ENCODE data around the gene NMRAL1.

Gene NMRAL1

DNA sequence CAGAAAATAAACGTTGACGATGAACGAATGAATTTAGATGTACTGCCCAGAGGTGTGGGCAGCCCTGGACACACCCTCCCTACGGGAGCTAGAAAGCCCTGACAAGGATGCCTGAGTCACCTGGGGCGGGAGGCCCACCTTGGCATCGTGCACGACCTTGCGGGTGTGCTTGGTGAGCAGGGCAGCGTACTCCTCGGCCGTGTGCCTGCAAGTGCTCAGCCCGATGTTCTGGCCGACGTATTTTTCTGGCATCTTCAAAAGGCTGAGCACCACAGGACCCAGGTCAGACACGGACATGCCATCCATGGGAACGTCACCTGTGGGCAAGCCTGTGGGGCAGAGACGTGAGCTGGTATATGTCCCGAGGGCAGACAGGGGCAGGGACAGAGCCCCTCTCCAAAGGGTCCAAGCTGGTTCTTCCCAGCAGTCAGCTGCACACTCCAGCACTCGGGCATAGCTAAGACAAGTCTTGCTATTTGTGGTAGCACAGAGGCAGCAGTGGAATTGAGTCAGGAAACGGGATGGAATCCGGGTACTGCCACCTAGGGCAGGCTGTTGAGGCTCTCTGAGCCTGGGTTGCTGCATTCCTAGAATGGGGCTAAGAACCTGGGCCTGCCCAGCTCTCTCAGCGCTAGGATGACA lies 10.8 kb downstream of the NMRAL1 start:
- no peak for DNase-seq

DNA sequence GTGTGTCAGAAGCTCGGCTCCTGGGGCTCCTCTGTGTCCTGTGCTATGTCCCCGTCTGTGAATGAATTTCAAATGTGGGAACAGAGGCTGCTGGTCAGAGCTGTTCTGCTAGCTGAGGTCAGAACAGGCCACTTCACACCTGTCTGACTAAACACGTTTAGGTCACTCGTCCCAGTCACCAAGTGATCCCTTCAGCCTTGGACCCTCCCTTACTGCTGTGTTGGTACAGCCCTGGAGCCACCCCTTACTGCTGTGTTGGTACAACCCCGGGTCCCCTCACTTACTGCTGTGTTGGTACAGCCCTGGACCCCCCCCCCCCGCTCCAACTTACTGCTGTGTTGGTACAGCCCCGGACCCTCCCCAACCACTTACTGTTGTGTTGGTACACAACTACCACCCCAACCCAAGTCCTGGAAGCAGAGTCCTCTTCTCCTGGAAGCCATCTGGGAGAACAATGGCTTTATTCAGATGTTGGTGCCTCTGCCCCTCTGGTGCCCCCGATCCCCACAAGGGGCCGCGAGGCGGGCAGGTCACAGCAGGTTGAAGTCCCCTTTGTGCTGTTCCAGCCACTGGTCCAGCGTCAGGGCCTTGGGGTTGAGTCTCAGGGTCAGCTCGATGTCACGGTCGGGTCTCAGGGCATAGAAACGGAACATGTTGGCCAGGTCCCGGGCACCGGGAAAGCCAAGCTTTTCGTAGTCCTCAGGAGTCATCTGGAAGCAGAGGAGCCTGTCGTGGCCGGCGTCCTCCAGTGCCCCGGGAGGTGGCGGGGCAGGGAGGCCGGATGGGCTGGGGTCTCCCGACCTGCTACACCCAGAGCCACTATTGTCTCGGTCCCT lies 13.0 kb downstream of the NMRAL1 start:
- no peak for DNase-seq

DNA sequence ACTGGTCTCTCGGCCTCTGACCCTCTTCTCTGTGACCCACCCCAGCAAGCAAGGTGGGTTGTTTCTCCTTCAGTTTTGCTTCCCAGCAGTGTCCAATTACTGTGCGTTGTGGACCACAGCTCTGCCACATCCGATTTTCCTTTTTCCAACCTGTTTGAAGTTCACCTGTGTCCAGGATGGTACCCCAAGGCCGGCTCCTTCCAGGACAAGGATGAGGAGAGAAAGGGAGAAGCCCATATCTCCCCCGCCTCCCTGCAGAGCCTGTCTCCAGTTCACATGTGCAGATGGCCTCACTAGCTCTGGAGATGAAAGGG lies 13.5 kb downstream of the NMRAL1 start:
- no peak for DNase-seq

DNA sequence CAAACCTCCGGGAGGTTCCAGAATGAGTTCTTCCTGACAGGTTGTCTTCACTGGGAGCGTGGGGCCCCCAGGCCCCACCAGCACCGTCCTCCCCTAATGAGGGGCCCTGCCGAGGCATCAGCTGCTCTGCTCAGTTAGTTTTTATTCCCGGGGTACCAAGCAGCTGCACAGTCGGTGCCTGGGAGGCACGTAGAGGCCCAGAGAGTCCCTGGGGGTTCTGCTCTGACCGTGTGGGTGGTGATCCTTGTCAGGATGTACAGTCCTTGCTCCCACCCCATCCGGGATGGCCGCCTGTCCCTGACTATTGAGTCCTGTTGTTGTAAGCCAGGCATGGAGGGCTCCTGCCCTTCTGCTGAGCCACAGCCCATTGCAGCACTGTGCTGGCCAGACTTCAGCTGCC lies 18.5 kb downstream of the NMRAL1 start:
- DNase-seq: no peak

DNA sequence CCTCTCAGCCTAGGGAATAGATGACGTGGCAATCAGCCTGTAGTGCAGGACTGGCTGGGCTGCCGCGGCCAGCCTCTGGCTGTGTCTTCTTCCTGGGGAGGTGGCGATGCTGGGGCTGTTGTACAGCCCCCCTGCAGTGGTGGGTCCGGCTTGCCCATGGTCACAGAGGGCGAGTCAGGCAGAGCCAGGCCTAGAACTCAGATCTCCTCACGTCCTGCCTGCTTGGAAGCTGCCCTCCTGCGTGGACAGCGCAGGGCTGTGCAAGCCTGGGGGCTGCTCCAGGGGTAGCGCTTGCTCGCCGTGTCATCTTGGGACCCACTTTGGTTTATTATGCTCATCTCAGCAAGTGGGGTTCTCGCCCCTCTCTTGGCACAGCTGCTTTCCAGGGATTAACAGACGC lies 19.3 kb downstream of the NMRAL1 start:
- DNase-seq: no peak

DNA sequence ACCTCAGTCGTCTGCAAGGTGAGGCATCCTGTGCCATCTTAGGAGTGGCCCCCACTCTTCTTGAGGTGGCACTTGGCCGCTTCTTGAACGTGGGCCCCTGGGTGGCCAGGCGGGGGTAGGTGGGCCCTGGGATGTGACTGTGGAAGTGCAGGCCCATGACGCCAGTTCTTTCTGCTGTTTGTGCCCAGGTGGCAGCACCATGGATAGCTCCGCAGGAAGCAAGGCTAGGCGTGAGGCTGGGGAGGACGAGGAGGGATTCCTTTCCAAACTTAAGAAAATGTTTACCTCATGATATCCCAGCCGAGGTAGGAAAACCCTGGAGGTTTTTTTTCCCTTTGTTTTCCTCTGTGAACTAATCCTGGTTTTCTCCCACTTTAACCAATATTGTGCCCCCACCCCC lies 19.8 kb downstream of the NMRAL1 start:
- DNase-seq: no peak

DNA sequence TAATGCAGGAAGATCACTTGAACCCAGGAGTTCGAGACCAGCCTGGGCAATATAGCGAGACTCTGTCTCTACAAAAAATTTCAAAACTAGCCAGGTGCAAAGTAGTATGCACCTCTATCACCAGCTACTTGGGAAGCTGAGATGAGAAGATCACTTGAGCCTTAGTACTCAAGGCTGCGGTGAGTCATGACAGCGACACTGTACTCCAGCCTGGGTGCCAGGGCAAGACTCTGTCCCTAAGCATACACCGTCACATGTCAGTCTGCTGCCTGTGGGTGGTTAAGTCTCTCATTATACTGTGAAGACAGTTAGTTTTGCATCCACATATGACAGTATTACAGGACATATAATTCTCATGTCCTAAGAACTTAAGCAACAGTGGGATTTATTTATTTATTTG lies 21.8 kb downstream of the NMRAL1 start:
- no peak for DNase-seq

DNA sequence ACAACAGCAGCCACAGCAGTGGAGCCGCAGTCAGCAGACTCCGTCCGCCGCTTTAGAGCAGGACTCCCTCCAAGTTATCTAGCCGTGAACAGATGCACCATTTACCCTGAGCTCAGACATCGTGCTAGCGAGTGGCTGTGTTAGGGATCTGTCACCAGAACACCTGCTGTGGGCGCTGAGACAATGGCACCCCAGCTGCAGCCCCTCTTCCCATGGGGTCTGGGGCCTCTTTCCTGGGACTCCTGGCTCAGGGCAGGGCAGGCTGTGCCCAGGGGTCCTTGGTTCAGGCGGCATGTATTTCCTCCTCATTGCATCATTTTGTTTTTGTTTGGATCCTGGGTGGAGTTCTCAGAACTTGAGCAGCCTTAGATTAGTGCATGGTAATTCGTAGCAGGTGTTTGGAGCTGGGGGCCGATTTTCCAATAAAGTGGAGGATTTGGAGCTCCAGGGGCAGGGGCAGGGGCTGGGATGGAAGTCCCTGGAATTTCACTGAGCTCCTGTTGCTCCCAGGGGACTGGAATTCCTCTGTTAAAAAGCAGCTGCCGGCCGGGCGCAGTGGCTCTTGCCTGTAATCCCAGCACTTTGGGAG lies 23.4 kb downstream of the NMRAL1 start:
- no peak for DNase-seq

DNA sequence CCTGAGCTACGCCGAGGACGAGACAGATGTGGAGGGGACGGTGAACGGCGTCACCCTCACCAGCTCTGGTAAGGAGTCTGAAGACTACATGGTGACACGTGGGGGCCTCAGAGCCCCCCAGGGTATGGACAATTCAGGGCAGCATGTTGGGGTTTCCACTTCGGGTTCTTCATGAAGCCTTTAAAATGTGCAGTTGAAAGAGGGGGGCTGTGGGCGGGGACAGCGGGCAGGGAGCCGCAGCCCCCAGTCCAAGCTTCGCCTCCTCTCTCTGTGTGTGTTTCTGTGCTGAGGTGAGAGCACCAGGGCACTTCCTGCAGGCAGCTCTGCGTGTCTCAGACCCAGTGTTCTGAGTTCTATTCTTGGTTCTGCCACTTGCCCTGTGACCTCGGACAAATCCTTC lies 24.0 kb downstream of the NMRAL1 start:
- DNase-seq: no peak

DNA sequence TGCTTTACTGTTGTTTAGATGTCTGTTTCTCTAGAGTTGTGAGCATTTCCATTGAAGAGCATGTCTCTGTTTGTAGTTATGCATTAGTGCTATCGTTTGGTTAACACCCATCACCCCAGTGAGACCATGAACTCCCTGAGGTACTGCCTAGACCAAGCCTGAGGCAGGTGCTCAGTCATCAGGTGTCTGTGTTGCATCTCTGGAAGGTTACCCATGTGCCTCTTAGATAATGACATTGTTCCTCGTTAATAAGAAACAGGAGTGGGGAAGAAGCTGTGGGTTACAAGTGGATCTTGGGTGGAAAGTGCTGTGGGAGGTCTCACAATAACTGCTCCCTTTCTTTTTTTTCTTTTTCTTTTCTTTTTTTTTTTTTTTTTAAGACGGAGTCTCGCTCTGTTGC lies 30.4 kb downstream of the NMRAL1 start:
- no peak for DNase-seq

DNA sequence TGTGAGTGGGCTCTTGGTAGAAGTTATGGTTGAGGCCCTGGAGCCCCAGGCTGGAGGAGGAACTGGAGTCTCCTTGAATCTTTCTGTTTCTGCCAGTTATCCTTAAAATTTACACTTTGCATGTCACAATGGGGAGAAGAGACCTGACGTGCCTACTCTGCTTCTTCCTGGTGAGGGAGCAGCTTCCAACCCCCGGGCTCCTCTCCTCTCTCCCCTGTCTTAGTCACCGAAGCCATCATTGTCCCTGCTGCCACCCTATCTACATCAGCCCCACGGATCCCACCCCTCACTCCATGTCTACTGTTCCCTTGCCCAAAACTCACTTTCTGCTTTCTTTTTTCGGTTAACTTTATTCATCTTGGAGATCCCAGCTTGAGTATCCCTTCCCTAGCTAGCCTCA lies 31.2 kb downstream of the NMRAL1 start:
- no peak for DNase-seq

DNA sequence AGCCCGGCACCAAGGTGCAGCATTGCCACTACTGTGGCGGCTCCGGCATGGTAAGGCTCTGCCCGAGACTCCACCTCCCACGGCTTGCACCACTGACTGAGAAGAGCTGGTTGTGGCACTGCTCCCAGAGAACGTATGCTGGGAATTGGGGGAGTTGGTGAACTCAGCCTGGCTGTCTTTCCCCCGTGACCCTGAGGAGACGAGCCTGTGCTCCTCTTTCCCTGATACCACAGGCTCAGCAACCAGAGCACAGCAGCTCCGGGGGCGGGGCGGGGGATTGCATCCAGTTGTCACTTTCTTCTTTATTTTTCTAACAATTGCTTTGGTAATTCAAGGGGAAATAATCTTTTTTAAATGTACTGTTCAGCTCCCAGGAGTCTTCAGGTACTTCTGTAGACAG lies 32.1 kb downstream of the NMRAL1 start:
- DNase-seq: no peak

DNA sequence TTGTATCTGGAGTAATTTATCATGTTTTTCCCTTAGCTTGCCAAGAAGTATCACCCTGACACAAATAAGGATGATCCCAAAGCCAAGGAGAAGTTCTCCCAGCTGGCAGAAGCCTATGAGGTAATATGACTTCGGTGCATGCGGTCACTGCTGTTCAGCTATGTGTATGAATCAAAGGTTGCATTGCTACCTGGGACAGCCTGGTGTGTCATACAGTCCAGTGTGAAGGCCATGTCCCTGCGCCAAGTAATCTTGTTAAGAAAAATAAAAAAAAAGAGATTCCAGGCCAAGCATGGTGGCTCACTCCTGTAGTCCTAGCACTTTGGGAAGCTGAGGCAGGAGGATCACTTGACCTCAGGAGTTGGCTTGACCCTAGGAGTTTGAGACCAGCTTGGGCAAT lies 37.1 kb downstream of the NMRAL1 start:
- DNase-seq: no peak

DNA sequence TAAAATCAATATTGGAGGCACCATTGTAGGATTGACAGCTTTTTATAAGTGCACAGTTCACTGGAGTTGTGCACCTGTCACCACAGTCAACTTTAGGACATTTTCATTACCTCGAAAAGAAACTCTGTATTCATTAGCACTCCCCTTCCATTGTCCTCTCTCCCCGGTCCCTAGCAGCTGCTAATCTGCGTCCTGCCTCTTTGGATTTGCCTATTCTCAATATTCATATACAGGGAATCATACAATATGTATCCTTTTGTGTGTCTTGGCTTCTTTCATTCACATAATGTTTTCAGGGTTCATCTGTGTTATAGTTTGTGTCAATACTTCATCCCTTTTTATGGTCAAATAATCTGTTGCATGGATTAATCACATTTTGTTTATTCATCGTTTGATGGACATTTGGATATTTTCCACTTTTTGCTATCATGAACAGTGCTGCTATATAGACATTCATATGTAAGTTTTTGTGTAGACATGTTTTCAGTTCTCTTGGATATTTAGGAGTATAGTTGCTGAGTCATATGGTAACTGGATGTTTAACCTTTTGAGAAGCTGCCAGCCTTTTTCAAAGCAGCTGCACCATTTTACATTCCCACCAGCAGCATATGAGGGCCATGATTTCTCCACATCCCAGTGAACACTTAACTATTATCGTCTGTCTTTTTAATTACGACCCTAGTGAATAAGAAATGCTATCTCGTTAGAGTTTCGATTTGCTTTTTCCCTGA lies 38.9 kb downstream of the NMRAL1 start:
- no peak for DNase-seq

DNA sequence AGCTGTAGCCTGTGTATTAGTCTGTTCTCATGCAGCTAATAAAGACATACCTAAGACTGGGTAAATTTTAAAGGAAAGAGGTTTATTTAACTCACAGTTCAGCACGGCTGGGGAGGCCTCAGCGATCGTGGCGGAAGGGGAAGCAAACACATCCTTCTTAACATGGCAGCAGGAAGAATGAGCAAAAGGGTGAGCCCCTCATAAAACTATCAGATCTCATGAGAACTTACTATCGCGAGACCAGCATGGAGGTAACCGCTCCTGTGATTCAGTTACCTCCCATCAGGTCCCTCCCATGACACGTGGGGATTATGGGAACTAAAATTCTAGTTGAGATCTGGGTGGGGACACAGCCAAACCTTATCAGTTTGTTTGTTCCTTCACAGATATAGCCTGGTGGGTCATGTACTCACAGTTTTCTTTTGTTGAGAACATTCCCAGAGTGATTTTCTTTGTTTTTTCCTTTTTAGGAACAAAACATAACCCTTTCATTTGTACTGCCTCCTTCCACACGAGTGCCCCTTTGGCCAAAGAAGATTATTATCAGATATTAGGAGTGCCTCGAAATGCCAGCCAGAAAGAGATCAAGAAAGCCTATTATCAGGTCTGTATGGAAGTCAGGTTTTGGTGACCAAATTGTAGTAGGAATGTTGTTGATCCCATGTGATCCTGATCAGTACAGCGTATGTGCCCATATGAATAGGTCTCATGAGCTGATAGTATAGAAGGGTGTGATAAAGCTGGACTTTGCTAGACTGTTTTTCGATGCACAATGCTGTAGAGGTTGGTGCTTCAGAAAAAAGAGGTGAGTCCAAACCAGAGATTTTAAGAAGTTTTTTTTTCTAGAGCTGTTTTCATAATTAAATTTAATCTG lies 40.3 kb downstream of the NMRAL1 start:
- DNase-seq: no peak

DNA sequence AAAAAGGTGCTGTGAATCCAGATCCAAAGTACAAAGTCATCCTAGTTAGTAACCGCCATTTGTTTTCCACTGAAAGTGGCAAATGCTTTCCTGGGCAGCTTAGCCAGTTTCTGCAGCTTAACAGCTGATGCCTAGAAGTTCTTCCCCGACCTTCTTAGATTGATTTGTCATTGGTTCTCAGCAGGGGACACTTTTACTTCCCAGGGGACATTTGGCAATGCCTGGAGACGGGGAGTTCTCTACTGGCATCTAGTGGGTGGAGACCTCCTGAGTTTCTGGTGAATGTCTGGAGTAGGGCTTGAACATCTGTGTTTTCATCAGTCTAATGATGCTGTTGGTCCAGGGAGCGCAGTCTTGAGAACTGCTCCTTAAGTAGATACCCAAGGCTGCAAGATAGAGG lies 41.2 kb downstream of the NMRAL1 start:
- no peak for DNase-seq

DNA sequence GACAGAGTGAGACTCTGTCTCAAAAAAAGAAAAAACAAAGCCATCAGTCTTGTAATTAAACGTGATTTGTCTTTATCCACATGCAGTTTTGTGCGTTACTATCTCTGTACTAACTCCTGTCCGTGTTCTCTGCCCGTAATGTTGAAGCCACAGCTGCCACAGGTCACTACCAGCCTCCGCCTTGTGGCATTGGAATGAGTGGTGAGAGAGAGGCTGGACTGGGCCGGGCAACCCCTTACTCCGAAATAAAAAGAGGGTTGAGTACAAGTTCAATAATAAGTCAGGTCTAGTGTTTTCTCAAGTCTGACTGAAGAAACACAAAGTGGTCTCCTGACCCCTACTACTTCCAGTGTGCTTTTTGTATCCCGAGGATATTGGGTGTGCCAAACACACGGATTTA lies 43.4 kb downstream of the NMRAL1 start:
- no peak for DNase-seq

DNA sequence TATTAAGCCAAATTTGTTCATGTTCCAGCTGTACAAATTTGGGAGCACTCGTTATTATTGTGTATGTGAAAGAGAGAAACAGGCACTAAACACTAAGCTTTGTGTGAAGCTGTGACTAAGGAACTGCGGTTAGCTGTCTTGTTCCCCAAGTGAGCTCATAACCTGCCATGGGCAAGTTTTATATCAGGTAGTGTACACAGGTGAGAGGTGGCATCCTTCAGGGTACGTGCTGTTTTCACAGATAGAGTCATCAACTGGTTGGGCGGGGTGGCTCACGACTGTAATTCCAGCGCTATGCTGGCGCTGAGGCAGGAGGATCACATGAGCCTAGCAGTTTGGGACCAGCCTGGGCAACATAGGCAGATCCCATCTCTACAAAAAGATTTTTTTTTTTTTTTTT lies 45.9 kb downstream of the NMRAL1 start:
- DNase-seq: no peak

DNA sequence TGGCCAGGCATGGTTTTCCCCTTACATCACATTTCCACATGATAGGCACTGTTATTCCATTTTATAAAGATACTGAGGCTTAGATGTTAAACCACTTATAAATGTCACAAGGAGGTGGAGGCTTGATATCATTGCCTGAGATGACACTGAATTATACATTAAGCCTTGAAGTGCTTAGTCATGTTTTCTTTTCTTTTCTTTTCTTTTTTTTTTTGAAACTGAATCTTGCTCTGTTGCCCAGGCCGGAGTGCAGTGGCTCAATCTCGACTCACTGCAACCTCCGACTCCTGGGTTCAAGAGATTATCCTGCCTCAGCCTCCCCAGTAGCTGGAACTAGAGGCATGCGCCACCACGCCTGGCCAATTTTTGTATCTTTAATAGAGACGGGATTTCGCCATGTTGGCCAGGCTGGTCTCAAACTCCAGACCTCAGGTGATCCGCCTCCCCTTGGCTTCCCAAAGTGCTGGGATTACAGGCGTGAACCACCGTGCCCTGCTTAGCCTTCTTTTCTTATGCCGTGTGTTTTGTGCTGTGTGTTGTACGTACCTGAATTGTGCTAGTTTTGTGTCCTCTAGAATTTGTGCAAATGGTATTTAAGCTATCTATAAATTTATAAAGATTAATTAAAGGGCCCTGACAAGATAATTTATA lies 47.6 kb downstream of the NMRAL1 start:
- no peak for DNase-seq

DNA sequence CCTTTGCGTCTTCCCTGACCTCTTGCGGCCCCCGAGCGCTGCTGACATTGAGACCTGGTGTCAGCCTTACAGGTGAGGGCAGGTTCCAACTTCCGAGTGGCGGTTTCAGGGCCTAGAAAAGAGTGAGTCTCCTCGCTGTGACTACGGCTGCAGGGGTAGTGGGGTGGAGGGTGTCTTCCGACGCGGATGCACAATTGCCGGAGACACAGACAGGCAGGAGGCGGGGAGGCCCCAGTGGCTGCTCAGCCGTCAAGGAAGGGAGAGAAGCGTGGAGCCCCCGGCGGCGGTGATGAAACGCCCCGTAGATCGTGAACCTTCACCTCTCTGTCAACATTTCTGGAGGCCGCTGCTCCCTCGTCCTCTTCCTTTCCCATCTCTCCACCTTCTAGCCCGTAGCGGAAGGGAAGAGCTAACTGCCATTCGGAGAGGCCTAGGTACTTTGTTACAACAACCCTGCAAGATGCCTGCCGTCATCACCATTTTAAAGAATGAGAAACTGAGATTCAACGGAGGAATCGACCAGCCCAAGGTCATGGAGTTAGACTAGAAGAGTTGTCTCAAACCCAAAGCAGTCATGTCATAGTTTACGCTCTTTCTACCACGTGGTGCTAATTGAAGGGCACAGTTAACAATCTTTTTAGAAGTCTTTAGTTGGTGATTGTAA lies 48.3 kb downstream of the NMRAL1 start:
- no peak for DNase-seq

DNA sequence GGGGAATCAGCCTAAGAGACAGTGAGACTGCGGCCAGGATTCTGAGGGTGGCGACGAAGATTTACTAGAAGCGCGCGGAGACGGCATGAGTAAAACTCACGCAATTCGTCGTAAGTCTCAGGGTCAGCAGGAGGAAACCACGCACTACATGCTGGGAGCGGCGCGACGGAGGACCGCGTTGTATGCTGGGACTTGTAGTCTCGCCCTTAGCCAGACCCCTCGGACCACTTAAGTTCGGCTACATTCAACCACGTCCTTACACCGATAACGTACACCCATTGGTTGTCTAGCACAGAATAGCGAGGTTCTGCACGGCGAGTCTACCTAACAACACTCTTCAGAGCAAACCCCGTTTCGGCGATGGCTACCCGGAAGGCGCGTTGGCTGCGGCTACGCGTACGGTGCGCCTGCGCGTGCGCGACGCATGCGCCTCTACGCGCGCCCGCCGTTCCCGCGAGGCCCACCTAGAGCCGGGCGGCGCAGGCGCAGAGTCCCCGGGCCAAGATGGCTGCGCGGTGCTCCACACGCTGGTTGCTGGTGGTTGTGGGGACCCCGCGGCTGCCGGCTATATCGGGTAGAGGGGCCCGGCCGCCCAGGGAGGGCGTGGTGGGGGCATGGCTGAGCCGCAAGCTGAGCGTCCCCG lies 48.9 kb downstream of the NMRAL1 start, which contains the start of gene DNAJA3:
DNAJA3 (plus strand) TSS at position 491 of the 643 bp plus-strand sequence; CDS start at position 505, 14 bp downstream.
- DNase-seq: peak; percentile 99

Measured in KG1 (cell line).